GM13976 (cell line): ENCODE measurements around the gene ACTR6.

Experiments
- DNase-seq: peaks from one replicate; pipeline ENCODE4 v3.0.0; 2012; ENCODE audit warnings: low spot score
- in situ Hi-C: fragments of 300-500 bp; cut with MboI; formaldehyde crosslinking; loops from one replicate; pipeline ENCODE4 v1.12.0; 2022; ENCODE audit warnings: low sequenced_read_pairs, mixed read lengths, inconsistent platforms; ENCODE audit not compliant: unreplicated experiment
- TF ChIP-seq, protein P1 (sequence below): IDR thresholded peaks from 2 replicates; pipeline ENCODE4 v1.5.1; 2012; ENCODE audit warnings: borderline replicate concordance, mild to moderate bottlenecking; ENCODE audit not compliant: insufficient read depth; ENCODE audit errors: extremely low read depth, missing control alignments, control extremely low read depth

ACTR6 gene

DNA sequence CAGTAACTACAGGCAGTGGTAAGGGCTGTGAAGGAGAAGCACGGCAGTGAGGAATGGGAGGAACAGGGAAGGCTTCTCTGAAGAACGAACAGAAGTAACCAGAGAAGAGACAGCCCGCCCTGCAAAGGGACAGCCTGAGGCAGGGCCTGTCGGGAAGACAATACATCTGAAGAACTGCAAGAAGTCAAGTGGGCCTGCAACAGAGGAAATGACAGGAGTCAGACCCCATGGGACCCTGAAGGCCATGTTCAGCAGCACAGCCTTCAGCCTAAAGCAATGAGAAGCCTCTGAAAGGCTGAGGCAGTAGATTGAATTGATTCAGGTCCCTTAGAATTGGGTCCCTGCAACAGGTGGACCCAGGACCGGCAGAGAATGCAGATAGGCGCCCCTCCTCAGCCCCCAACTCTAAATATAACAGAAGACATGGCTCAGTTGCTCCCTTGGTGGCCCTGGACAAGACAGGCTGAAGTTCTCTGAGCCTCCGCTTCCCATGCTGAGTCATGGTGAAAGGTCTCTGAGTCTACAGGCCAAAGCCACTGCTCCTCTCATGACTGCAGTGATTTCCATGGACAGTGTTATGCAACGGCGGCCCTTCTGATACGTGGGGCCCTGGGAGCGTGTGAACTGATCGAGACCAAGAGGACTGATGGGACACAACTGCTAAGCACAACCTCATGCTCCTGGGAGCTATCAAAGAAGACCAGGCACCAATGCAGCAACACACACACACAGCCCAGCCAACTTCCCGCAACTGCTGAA lies 10.8 kb upstream of the ACTR6 start:
- in situ Hi-C loops, result no loop called here
- TF ChIP-seq, protein P1, sequence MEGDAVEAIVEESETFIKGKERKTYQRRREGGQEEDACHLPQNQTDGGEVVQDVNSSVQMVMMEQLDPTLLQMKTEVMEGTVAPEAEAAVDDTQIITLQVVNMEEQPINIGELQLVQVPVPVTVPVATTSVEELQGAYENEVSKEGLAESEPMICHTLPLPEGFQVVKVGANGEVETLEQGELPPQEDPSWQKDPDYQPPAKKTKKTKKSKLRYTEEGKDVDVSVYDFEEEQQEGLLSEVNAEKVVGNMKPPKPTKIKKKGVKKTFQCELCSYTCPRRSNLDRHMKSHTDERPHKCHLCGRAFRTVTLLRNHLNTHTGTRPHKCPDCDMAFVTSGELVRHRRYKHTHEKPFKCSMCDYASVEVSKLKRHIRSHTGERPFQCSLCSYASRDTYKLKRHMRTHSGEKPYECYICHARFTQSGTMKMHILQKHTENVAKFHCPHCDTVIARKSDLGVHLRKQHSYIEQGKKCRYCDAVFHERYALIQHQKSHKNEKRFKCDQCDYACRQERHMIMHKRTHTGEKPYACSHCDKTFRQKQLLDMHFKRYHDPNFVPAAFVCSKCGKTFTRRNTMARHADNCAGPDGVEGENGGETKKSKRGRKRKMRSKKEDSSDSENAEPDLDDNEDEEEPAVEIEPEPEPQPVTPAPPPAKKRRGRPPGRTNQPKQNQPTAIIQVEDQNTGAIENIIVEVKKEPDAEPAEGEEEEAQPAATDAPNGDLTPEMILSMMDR, result no peak

DNA sequence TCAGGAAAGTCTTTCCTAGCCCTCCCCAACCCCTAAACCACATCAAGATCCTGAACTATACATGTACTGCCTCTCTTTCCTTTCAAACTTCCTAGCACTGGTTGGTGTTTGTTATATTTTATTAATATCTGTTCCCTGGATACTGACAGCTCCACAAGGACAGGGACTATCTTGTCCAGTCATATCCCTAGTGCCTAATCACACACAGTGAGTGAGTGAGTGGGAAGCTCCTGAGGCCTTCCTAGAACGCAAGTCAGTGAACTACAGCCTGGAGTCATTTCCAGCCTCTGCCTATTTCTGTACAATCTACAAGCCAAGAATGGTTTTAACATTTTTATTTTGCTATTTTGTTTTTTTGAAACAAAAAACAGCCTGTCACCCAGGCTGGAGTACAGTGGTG lies 7.5 kb upstream of the ACTR6 start:
- DNase-seq, result no peak
- TF ChIP-seq, protein P1, result no peak
- in situ Hi-C loops, result no loop called here

More for the DNA sequence above, 10.8 kb upstream of the ACTR6 start:
- DNase-seq, result no peak

DNA sequence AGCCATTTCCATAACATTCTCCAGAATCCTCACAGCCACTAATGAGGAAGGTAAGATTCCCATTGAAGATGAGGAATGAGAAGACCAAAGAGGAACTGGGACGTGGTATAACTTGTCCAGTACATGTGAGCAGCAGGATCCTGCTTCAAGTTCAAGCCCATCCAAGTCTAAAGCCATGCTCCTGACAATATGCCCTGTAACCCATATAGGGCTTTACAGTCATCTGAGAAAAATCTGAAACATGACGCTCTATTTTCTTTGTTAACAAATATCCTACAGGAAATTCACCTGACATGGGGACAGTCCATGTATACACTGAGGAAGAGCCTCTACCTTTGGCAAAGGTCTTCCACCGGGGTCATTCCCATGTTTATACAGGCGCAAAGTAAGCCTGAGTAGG lies 3.1 kb upstream of the ACTR6 start:
- TF ChIP-seq, protein P1, result no peak
- no peak for DNase-seq
- in situ Hi-C loops, result no loop called here

DNA sequence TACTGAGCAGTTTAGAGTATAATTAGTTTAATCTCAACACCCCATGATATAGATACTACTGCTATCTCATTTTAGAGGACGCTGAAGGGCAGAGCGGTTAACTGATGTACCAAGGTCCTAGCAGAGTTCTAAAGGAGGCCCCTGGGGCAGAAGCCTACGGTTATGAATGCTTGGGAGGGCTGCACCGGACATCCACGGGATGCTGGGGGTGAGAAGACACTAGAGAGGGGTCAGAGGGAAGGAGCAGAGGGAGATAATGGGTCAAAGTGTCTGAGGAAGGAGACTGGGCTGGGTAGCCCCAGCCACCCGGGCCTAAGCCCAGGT lies 1.6 kb upstream of the ACTR6 start:
- DNase-seq, result no peak
- TF ChIP-seq, protein P1, result no peak
- in situ Hi-C loops, result no loop called here

DNA sequence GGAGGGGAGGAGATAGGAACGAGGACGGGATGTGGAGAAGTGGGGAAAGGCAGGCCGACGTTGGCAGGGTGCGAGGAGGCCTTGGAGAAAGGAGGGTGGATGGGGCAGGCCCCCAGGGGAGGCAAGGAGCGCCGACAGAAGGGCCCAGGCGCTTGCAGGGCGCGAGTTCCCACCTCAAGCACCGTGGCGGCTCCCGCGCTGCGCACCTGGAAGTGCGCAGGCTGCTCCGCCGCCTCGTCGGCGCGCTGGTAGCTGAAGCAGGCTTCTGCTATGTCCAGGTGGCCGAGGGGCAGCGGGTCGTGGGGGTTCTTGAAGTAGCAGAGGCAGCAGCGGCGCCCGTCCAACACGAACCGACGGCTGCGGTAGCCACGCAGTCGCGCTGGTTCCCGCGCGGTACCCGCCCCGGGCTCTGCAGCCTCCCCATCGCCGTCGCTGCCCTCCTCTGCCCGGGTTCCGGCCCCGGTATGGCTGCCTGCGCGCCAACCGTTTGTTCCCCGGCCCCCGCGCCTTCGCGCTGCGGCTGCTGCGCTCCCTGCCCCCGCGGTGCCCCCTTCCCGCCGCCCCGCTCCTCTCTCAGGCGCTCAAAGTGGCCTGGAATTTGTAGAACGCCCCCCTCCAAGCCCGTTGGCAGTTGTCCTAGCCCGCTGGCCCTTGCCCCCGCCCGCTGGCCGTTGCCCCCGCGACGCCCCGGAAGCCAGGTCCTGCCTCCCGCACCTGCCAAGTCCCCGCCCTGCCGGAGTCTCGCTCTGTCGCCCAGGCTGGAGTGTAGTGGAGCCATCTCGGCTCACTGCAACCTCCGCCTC lies 1.1 kb upstream of the ACTR6 start:
- TF ChIP-seq, protein P1, result no peak
- DNase-seq, result peak; percentile 88
- in situ Hi-C loops, result no loop called here

DNA sequence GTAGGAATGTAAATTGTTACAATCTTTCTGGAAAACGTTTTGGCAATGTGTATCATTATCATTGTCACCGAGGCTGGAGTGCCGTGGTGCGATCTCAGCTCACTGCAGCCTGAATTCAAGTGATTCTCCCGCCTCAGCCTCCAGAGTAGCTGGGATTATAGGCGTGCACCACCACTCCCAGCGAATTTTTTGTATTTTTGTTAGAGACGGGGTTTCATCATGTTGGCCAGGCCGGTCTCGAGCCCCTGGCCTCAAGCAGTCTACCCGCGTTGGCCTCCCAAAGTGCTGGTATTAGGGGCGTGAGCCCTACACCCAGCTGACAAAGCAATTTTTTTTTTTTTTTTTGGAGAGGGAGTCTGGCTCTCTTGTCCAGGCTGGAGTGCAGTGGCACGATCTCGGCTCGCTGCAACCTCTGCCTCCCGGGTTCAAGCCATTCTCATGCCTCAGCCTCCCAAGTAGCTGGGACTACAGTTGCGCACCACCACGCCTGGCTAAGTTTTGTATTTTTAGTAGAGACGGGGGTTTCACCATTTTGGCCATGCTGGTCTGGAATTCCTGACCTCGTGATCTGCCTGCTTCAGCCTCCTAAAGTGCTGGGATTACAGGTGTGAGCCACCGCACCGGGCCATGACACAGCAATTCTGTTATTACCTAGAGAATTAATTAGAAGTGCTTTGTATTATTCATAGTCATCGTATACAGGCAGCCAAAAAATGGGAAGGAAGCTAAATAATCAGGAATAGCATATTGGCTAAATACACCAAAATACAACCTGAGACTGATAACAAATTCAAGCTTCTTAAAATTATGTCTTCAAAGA lies 1.2 kb downstream of the ACTR6 start:
- in situ Hi-C loops, result no loop called here
- no peak for DNase-seq
- TF ChIP-seq, protein P1, result no peak
